Parathyroid adenoma (tissue), 2 donors: ENCODE data around the gene WRAP73.

Experiments
- H2AFZ ChIP-seq: fragments of 300-600 bp; sonication (generic); one replicate; pipeline ENCODE4 v1.7.0; 2017; ENCODE audit warnings: antibody characterized with exemption, mild to moderate bottlenecking
- H3K27ac ChIP-seq: fragments of 300-600 bp; sonication (generic); one replicate; pipeline ENCODE4 v1.7.0; 2017
- H3K27me3 ChIP-seq: fragments of 300-600 bp; sonication (generic); one replicate; pipeline ENCODE4 v1.7.0; 2017; ENCODE audit warnings: low read length; ENCODE audit not compliant: control insufficient read depth, insufficient read depth
- H3K36me3 ChIP-seq: fragments of 300-600 bp; sonication (generic); one replicate; pipeline ENCODE4 v1.7.0; 2017; ENCODE audit warnings: low read length; ENCODE audit not compliant: control insufficient read depth, insufficient read depth
- H3K4me1 ChIP-seq: fragments of 300-600 bp; sonication (generic); one replicate; pipeline ENCODE4 v1.7.0; 2017; ENCODE audit warnings: control low read depth
- H3K4me2 ChIP-seq: fragments of 300-600 bp; sonication (generic); one replicate; pipeline ENCODE4 v1.7.0; 2017; ENCODE audit warnings: low read length
- H3K4me3 ChIP-seq: fragments of 300-600 bp; sonication (generic); one replicate; pipeline ENCODE4 v1.7.0; 2017; ENCODE audit warnings: low read depth, low read length
- H3K79me2 ChIP-seq: fragments of 300-600 bp; sonication (generic); one replicate; pipeline ENCODE4 v1.7.0; 2017; ENCODE audit warnings: control low read depth
- H3K9ac ChIP-seq: fragments of 300-600 bp; sonication (generic); one replicate; pipeline ENCODE4 v1.7.0; 2017; ENCODE audit warnings: mild to moderate bottlenecking
- H3K9me3 ChIP-seq: fragments of 300-600 bp; sonication (generic); one replicate; pipeline ENCODE4 v1.7.0; 2017; ENCODE audit warnings: low read length; ENCODE audit not compliant: control insufficient read depth
- CTCF ChIP-seq: fragments of 300-600 bp; sonication (generic); IDR thresholded peaks from one replicate; pipeline ENCODE4 v1.7.0; 2017; ENCODE audit warnings: antibody characterized with exemption, mild to moderate bottlenecking
- donor health status: primary hyperparathyroidism.

Gene WRAP73

GRCh38 chr1:3697104-3697503 lies 47.2 kb upstream of the WRAP73 start:
- H3K27ac ChIP-seq, result no peak overlapping the region
- no peak overlapping the region for H2AFZ ChIP-seq
- no peaks in the 10 kb centered on the region for H3K4me1 ChIP-seq
- H3K4me3 ChIP-seq, result no peak overlapping the region
- no peak overlapping the region for H3K9ac ChIP-seq
- H3K9me3 ChIP-seq, result no peaks in the 10 kb centered on the region
- TF ChIP-seq CTCF, result no peak
- H3K27me3 ChIP-seq, result no peaks in the 10 kb centered on the region
- H3K36me3 ChIP-seq, result no peaks in the 10 kb centered on the region
- H3K4me2 ChIP-seq, result no peak overlapping the region
- H3K79me2 ChIP-seq, result no peaks in the 10 kb centered on the region

DNA sequence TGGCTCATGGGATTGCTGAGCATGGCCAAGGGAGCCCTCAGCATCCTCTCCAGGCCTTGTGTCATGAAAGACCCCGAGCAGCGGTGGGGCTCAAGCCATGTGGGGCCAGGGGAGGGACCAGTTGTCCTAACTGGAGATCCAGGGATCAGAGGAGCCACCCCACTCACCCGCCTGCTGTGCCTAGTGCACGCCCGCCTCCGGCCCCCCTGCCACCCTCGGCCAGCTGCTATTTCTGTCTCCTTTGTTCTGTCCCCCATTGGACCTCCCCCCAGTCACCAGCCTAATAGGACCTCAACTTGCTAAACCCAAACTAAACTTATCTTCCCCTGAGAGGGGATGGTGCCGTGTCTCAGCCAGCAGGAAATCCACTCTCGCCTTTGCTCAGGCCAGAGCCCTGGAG lies 46.8 kb upstream of the WRAP73 start:
- Histone ChIP-seq H3K36me3 (no peaks in the 10 kb centered on the region), H3K9me3 (no peaks in the 10 kb centered on the region), H3K27me3 (no peaks in the 10 kb centered on the region), H3K4me2 (no peak overlapping the region), H3K27ac (no peak overlapping the region), H3K4me1 (no peaks in the 10 kb centered on the region), H2AFZ (no peak overlapping the region), H3K4me3 (no peak overlapping the region), H3K9ac (no peak overlapping the region), H3K79me2 (no peaks in the 10 kb centered on the region)
- no peak for TF ChIP-seq CTCF

DNA sequence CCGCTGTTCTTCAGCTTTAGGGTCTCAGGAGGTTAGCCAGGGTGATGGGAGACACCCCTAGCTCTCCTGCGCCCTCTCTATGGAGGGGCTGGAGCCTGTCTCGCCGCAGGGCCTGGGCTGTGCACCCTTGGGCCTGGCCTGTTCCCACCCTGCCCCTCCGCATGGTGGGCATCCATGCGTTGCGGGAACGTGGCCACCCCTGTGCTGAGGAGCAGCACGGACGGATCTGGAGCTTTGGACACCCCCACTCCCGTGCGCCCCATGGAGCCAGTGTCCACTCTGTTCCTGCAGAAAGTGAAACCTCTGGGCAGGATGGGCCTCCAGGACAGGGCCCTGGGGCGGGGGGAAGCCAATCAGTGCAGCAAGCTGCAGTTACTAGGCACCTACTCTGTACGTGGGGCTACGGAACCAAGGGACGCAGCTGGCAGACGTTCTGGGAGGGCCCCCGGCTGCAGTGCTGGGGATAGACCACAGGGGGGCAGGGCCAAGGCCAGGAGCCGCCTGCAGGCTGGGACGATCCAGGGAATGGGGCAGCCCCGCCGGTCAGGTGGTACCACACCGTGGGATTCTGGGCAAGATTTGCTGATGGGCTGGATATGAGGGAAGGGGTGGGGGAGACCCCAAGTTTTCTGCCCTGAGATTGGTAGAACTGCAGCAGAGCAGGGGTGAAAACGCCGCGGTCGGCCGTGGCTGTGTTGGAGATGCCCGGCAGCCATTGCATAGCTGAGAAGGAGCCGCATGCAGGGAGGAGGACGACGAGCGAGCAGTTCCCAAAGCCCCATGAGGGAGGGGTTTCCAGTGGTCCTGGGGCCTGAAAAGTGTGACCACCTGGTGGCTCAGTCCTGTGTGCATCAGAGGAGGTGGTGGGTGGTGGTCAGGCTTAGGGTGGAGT lies 45.7 kb upstream of the WRAP73 start:
- H3K27ac ChIP-seq, result no peak overlapping the region
- H3K27me3 ChIP-seq, result no peaks in the 10 kb centered on the region
- H2AFZ ChIP-seq, result no peak overlapping the region
- H3K9ac ChIP-seq, result no peak overlapping the region
- peak overlapping the region; percentile 27 for H3K4me2 ChIP-seq
- H3K4me3 ChIP-seq, result no peak overlapping the region
- H3K79me2 ChIP-seq, result no peaks in the 10 kb centered on the region
- H3K4me1 ChIP-seq, result no peaks in the 10 kb centered on the region
- no peaks in the 10 kb centered on the region for H3K9me3 ChIP-seq
- peak; percentile 68 for TF ChIP-seq CTCF
- no peaks in the 10 kb centered on the region for H3K36me3 ChIP-seq

DNA sequence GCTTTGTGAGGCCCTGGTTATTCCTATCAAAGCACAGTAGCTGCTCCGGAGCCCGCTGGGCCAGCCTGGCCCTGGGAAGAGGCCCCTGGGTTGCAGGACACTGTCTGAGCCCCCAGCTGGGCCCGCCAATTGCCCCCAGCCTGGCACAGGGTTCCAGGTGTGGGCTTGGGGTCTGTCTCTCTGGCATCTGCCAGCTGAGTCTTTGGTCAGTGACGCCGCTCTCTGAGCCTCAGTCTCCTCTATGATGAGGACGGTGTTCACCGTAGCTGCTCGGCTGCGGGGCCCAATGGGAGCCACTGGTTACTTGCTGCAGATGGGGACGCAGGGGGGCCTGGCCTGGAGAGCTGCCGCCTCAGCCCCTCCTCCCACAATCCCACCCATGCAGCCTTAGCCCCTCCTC lies 43.4 kb upstream of the WRAP73 start:
- no peak overlapping the region for H3K4me3 ChIP-seq
- no peaks in the 10 kb centered on the region for H3K79me2 ChIP-seq
- no peaks in the 10 kb centered on the region for H3K9me3 ChIP-seq
- no peaks in the 10 kb centered on the region for H3K36me3 ChIP-seq
- H3K27me3 ChIP-seq, result no peaks in the 10 kb centered on the region
- no peak for TF ChIP-seq CTCF
- H3K4me1 ChIP-seq, result no peaks in the 10 kb centered on the region
- H2AFZ ChIP-seq, result no peak overlapping the region
- no peak overlapping the region for H3K4me2 ChIP-seq
- H3K9ac ChIP-seq, result no peak overlapping the region
- no peak overlapping the region for H3K27ac ChIP-seq

DNA sequence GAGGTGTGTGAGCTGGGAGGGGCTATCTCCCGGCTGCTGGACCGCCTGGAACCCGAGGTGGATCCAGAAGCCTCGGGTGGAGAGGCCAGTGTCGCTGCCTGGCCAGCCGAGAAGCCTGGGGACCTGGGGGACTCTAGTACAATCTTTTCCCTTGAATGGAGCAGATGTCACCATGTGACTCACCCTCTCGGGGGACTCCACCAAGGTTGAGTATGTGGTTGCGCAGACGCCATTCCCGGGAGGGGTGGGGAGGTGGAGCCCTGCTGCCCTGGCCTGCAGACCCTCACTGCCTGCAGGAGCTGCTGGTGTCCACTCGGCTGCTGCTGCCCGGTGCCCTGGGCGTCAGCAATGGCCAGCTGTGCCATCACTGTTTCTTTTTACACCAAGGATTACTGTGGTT lies 42.7 kb upstream of the WRAP73 start:
- Histone ChIP-seq H3K4me1 (no peaks in the 10 kb centered on the region), H3K36me3 (no peaks in the 10 kb centered on the region), H3K9ac (no peak overlapping the region), H3K79me2 (no peaks in the 10 kb centered on the region), H3K9me3 (no peaks in the 10 kb centered on the region), H3K4me2 (no peak overlapping the region), H3K27ac (no peak overlapping the region), H2AFZ (no peak overlapping the region), H3K4me3 (no peak overlapping the region), H3K27me3 (no peaks in the 10 kb centered on the region)
- TF ChIP-seq CTCF, result no peak
